Mesothelial cell of epicardium (in vitro differentiated cells): ENCODE data around the gene NPHP4. TPM values are rescaled to one million over a fixed set of nuclear protein-coding genes. Genes with fewer than 3 reads are reported as not detected.

Experiments
- DNase-seq, 2 experiments: peaks; one replicate each; pipeline ENCODE4 v3.0.0; 2021; ENCODE audit warnings: low spot score in 2 of 2; ENCODE audit not compliant: unreplicated experiment in 2 of 2
- H3K27ac Mint-ChIP-seq: 2 replicates; pipeline ENCODE4 v1.8.0; 2021; ENCODE audit warnings: mixed read lengths
- H3K27me3 Mint-ChIP-seq: 2 replicates; pipeline ENCODE4 v1.8.0; 2021; ENCODE audit warnings: low read depth, mixed read lengths
- H3K36me3 Mint-ChIP-seq: 2 replicates; pipeline ENCODE4 v1.8.0; 2021; ENCODE audit warnings: mixed read lengths
- H3K4me1 Mint-ChIP-seq: 2 replicates; pipeline ENCODE4 v1.8.0; 2021; ENCODE audit warnings: mixed read lengths
- H3K4me3 Mint-ChIP-seq: 2 replicates; pipeline ENCODE4 v1.8.0; 2021; ENCODE audit warnings: mild to moderate bottlenecking, moderate library complexity, mixed read lengths
- H3K9me3 Mint-ChIP-seq: 2 replicates; pipeline ENCODE4 v1.8.0; 2021; ENCODE audit warnings: mixed read lengths
- total RNA-seq: library from RNA; stranded (reverse); gene quantifications from 3 replicates; pipeline ENCODE4 v1.2.1, GENCODE V29; 2021
- TF ChIP-seq, protein P1 (sequence below): fragments of 200-600 bp; sonication (generic); IDR thresholded peaks from one replicate; pipeline ENCODE4 v1.5.0; 2021; ENCODE audit warnings: antibody characterized with exemption; ENCODE audit not compliant: unreplicated experiment

The NPHP4 gene
- total RNA-seq, 1 donor from 2014 or later = 16.4 TPM

DNA sequence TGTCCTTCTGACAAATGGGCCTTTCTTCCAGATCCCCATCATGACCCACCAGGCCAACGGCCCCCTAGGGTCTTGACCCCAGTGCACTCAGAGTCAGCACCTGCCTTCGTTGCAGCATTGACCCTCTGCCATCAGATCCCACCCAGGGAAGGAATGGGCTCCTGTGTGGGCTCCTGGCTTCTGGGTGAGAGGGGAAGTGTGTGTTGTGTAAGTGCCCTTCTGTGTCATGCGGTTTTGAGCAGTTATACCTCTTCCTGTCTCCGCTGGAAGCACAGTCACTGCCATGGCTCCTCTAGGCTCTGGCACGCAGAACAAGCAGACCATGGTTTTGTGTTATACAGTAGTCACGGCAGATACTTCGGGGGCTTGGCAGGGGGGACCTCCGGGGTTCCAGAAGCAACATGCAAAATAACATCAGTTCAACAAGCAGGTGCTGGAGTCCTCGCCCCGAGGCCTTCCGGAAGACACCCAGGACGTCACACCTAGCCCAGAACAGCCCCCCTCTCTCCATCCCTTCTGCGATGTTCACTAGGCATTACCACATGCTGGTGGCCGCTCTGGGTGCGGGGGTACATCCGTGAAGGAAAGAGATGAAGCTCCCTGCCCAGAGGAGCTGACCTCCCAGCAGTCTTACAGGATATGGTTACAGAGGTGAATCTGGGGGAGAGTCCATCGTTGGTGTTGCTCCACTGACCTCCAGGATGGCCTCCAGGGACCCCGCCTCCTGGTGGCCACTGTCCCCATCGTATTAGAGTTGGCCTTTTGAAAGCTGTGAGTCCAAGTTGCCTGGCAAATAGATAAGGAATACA, 36.0 kb upstream of the NPHP4 start:
- no peaks in the 10 kb centered on the region for H3K9me3 Mint-ChIP-seq

DNA sequence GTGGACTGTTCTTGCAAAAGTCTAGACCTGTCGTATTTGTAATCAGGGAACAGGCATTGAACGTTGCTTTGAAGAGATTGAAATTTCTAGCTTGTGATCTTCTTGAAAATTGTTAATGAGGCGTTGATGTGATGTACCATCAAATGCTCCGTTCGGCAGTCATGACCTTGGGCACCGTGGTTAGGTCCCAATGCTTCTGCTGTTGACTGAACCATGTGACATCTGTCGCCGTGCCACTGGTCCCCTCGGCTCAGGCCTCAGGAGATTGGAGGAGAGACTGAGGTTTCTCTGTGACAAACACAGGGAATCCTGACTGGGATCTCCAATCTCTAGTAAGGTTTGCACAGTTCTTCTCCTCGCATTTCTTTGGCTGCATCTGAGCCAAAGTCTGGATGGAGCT, 35.4 kb upstream of the NPHP4 start:
- peaks cover 2% of the 10 kb centered on the region for H3K4me1 Mint-ChIP-seq
- peaks cover 53% of the 10 kb centered on the region for H3K27me3 Mint-ChIP-seq
- H3K27ac Mint-ChIP-seq = no peak overlapping the region
- no peak overlapping the region for H3K4me3 Mint-ChIP-seq
- H3K9me3 Mint-ChIP-seq = no peaks in the 10 kb centered on the region
- TF ChIP-seq, protein P1, sequence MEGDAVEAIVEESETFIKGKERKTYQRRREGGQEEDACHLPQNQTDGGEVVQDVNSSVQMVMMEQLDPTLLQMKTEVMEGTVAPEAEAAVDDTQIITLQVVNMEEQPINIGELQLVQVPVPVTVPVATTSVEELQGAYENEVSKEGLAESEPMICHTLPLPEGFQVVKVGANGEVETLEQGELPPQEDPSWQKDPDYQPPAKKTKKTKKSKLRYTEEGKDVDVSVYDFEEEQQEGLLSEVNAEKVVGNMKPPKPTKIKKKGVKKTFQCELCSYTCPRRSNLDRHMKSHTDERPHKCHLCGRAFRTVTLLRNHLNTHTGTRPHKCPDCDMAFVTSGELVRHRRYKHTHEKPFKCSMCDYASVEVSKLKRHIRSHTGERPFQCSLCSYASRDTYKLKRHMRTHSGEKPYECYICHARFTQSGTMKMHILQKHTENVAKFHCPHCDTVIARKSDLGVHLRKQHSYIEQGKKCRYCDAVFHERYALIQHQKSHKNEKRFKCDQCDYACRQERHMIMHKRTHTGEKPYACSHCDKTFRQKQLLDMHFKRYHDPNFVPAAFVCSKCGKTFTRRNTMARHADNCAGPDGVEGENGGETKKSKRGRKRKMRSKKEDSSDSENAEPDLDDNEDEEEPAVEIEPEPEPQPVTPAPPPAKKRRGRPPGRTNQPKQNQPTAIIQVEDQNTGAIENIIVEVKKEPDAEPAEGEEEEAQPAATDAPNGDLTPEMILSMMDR = no peak
- no peak for DNase-seq
- no peaks in the 10 kb centered on the region for H3K36me3 Mint-ChIP-seq

More for the DNA sequence above, 36.0 kb upstream of the NPHP4 start:
- H3K27me3 Mint-ChIP-seq = peaks cover 60% of the 10 kb centered on the region
- DNase-seq = no peak
- TF ChIP-seq, protein P1 = no peak
- no peak overlapping the region for H3K4me3 Mint-ChIP-seq
- peaks cover 2% of the 10 kb centered on the region for H3K4me1 Mint-ChIP-seq
- no peak overlapping the region for H3K27ac Mint-ChIP-seq
- no peaks in the 10 kb centered on the region for H3K36me3 Mint-ChIP-seq

DNA sequence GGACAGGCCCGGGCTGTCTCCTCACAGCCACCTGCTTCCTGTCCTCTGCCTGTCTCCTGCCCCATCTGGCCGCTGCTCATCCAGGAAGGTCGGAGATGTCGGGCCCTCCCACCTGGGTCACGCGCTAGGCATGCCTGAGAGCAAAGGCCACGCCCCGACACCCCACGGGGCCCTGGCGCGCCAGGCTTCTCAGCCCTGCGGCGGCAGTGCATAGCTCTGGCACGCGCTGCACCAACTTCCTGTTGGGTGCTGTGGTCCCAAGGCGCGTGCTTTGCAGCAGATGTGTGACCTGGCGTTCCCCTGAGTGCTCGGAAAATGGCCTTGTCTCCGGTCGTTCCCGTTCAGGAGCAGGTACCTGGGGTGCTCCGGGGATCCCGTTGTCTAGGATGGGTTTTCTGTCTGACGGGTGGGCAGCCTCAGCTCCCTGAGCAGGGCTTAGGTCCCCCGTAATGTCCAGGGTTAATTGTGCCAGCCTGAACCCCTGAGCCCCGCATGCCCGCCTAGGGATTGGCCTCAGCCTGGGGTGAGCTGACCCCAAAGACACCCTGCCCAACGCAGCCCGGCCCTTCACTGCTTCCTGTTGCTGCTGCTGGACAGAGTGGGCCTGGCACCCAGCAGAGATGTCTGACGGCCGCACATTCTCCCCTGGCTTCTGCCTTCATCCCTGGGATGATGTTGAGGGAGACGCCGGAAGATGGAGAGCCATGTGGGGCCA, 34.0 kb upstream of the NPHP4 start:
- Mint-ChIP-seq H3K9me3 (no peaks in the 10 kb centered on the region), H3K4me1 (peaks cover 2% of the 10 kb centered on the region), H3K36me3 (no peaks in the 10 kb centered on the region), H3K27ac (no peak overlapping the region), H3K4me3 (no peak overlapping the region), H3K27me3 (peaks cover 57% of the 10 kb centered on the region)
- no peak for DNase-seq
- TF ChIP-seq, protein P1 = no peak

DNA sequence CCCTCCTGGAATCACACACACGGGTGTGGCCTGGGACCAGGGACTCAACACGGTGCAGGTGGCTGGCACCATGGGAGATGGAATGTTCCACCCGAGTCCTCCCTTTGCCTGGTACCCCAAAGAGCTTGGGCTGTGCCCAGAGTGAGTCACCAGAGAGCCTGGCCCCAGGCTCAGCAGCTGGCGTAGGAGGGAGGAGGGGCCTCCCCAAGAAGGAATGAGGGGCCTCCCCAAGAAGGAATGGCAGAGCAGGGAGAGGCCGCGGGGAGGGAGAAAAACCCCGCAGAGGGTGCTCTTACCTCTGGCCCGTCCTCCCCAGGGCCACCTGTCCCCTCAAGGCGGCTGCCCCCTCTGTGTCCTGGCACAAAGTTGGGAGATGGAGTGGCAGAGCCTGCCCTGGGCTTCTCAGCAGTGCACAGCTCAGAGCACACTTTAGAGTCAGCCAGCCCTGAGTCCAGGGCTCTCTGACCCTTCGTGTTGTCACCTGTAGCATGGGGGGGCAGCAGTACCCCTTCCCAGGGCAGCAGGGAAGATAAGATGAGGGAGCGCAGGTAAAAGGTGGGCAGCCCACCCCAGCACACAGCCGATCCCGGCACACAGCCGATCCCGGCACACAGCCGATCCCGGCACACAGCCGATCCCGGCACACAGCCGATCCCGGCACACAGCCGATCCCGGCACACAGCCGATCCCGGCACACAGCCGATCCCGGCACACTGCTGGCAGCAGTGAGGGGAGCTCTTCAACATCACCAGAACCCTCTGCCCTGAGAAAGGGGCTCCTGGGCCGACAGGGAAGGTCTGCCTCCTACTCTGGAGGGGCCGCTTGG, 33.3 kb upstream of the NPHP4 start:
- Mint-ChIP-seq H3K9me3 (no peaks in the 10 kb centered on the region), H3K4me3 (no peak overlapping the region), H3K4me1 (peaks cover 2% of the 10 kb centered on the region), H3K36me3 (no peaks in the 10 kb centered on the region), H3K27ac (no peak overlapping the region), H3K27me3 (peaks cover 55% of the 10 kb centered on the region)
- DNase-seq = no peak
- TF ChIP-seq, protein P1 = no peak

DNA sequence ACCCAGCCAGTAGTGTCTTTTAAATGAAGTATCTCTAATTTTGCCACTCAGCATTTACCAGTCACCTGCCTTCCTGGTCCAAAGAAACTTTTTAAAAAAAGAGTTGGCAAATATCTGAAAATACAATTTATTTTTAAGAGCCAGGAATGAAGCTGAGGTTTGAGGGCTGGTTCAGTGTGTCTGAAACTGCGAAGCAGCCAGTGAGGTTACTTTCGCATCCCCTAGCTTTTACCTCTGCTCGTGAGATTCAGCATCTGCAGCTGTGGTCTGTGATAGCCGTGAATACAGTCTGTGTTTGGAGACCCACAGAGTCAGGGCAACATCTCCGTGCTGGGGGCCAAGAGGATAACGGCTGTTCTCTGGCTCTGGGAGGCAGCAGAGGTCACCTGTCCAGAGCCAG, 32.2 kb upstream of the NPHP4 start:
- Mint-ChIP-seq H3K4me3 (no peak overlapping the region), H3K27ac (no peak overlapping the region), H3K27me3 (peaks cover 55% of the 10 kb centered on the region), H3K9me3 (no peaks in the 10 kb centered on the region), H3K36me3 (no peaks in the 10 kb centered on the region), H3K4me1 (peaks cover 2% of the 10 kb centered on the region)
- TF ChIP-seq, protein P1 = no peak
- no peak for DNase-seq
